NCI-H446 (cell line): ENCODE measurements around the gene MUC4.
"Not testable (repeated sequence)": the region's sequence is repeated elsewhere in the genome, so short reads cannot be mapped to it uniquely, and the experiment has no call there.

Source experiments
- DNase-seq, 2 experiments: peaks; one replicate each; lab custom pipeline; 2025; lab: John Stamatoyannopoulos, UW

The MUC4 gene

GRCh38 chr3:195838714-195839113, 27.0 kb upstream of the MUC4 start:
- DNase-seq, result no peak

GRCh38 chr3:195836476-195837135, 24.9 kb upstream of the MUC4 start:
- DNase-seq, result no peak

GRCh38 chr3:195835791-195836190, 24.1 kb upstream of the MUC4 start:
- DNase-seq, result no peak

- DNase-seq, result no peak
Measured at GRCh38 chr3:195834675-195835583, 23.2 kb upstream of the MUC4 start.

- no peak for DNase-seq
Measured at GRCh38 chr3:195829897-195830254, 18.1 kb upstream of the MUC4 start.

- DNase-seq, result no peak
Measured at GRCh38 chr3:195828762-195829161, 17.0 kb upstream of the MUC4 start.

GRCh38 chr3:195825857-195826804, 14.4 kb upstream of the MUC4 start:
- DNase-seq, result no peak

- no peak for DNase-seq
Measured at GRCh38 chr3:195825191-195825588, 13.5 kb upstream of the MUC4 start.

- not testable (repeated sequence) for DNase-seq
Measured at GRCh38 chr3:195824425-195825190, 12.9 kb upstream of the MUC4 start.

- DNase-seq, result no peak
Measured at GRCh38 chr3:195823999-195824398, 12.3 kb upstream of the MUC4 start.

- no peak for DNase-seq
Measured at GRCh38 chr3:195823280-195823679, 11.6 kb upstream of the MUC4 start.

- DNase-seq, result no peak
Measured at GRCh38 chr3:195822131-195822696, 10.5 kb upstream of the MUC4 start.

- no peak for DNase-seq
Measured at GRCh38 chr3:195821403-195822130, 9.8 kb upstream of the MUC4 start.

- DNase-seq, result no peak
Measured at GRCh38 chr3:195820901-195821300, 9.2 kb upstream of the MUC4 start.

- no peak for DNase-seq
Measured at GRCh38 chr3:195820186-195820585, 8.5 kb upstream of the MUC4 start.

GRCh38 chr3:195818301-195818700, 6.6 kb upstream of the MUC4 start:
- DNase-seq, result no peak

GRCh38 chr3:195817578-195818135, 5.9 kb upstream of the MUC4 start:
- DNase-seq, result no peak

- DNase-seq, result not testable (repeated sequence)
Measured at GRCh38 chr3:195816276-195816913, 4.7 kb upstream of the MUC4 start.

GRCh38 chr3:195815169-195815771, 3.5 kb upstream of the MUC4 start:
- no peak for DNase-seq
